HT1080 (cell line): Measurements from ENCODE around the gene TFPI2. TPM values are rescaled to one million over a fixed set of nuclear protein-coding genes. Genes with fewer than 3 reads are reported as not detected.
"Not testable (repeated sequence)": the region's sequence is repeated elsewhere in the genome, so short reads cannot be mapped to it uniquely, and the experiment has no call there.

Experiments used
- DNase-seq: peaks from one replicate; pipeline ENCODE4 v3.0.0-alpha.2; 2015; ENCODE audit warnings: low read depth
- polyA plus RNA-seq, 2 experiments: library from polyadenylated mRNA; depleted of rRNA; stranded (reverse); fragments of >200 nt; gene quantifications; 2 replicates each; pipeline ENCODE4 v1.2.3, GENCODE V29; 2015
- total RNA-seq: library from RNA; depleted of rRNA; stranded (reverse); fragments of >200 nt; shearing (Covaris generic); gene quantifications from 2 replicates; pipeline ENCODE4 v1.2.3, GENCODE V29; 2014; rRNA removed

Gene TFPI2, protein sequence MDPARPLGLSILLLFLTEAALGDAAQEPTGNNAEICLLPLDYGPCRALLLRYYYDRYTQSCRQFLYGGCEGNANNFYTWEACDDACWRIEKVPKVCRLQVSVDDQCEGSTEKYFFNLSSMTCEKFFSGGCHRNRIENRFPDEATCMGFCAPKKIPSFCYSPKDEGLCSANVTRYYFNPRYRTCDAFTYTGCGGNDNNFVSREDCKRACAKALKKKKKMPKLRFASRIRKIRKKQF
- total RNA-seq: not detected in 2 replicates
- polyA plus RNA-seq (2015; cell fraction: cytosol; rRNA removed): 0.57 and 0.81 TPM in 2 replicates
- polyA plus RNA-seq (2015; cell fraction: nucleus; rRNA removed): 0.78 and 1.8 TPM in 2 replicates

GRCh38 chr7:93890464-93891068 lies at the start of gene TFPI2:
TFPI2 (minus strand) TSS chr7:93890753; CDS start chr7:93890678, 75 bp downstream.
- DNase-seq: no peak

- peak; percentile 54 for DNase-seq
Observed at GRCh38 chr7:93938293-93938692, 47.7 kb upstream of the TFPI2 start.

DNA sequence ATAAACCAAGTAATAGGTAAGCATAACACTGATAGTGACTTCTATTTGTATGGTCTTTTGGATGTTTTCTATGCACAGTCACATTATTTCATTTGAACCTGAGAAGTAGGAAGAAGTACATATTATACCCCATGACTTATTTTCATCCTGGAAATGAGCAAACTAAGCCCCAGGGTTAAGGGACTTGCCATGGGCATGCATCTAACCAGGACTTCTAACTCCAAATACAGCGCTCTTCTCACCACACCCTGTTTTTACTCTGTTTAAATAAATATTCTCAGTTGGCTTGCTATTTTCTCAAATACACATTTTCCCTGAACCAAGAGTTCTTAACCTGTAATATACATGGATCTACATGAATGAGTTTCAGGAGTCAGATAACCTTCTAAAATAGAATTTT lies 47.3 kb upstream of the TFPI2 start:
- no peak for DNase-seq

DNA sequence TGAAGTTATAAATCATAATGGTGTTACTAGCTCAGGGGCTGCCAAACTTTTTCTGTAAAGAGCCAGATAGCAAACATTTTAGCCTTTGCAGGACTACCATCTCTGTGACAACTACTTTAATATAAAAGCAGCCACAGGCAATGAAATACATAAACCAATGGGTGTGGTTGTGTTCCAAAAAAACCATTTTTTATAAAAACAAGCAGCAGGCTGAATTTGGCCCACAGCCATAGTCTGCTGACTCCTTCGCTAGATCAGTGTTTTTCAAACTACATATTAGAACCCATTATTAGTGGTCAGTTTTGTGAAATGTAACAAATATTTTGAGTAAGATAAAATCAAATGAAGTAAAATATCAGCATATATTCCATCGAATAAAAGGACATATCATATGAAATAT lies 44.5 kb upstream of the TFPI2 start:
- DNase-seq: no peak

- DNase-seq: no peak
Observed at GRCh38 chr7:93933156-93933555, 42.6 kb upstream of the TFPI2 start.

- DNase-seq: no peak
Observed at GRCh38 chr7:93931655-93932054, 41.1 kb upstream of the TFPI2 start.

- no peak for DNase-seq
Observed at GRCh38 chr7:93927585-93927984, 37.0 kb upstream of the TFPI2 start.

DNA sequence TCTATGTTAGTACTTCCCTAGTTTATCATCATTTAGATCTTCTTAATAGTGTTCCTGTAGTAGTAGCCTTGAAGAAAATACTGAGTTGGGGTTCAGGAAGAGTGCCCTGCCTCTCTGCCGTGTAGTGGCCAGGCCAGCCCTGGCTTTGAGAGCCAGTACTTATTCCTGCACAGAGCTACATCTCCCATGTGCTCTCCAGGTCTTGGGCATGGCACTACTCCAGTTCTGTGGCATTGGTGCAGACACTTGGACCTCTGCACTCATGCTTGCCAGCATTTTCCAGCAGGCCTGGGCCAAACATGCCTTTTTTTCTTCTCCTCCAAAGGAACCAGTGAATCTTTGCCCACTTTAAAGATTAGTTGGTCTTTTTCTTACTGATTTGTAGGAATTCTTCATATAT lies 36.2 kb upstream of the TFPI2 start:
- DNase-seq: no peak

DNA sequence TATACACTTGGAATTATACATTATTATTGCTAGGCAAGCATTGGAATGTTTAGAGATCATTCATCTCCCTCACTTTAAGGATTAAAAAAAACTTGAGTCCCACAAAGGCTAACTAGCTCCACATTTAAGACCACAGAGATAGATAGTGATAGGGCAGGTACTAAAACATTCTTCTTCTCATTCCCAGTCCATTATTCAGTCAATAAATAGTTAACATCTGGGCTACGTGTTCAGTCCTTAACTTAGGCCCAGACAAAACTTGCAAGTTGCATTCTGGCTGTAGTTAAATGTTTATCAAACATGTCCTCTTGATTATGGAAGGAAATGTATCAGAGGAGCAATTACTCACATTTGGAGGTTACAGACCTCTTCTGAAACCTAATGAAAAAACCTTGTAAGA lies 33.4 kb upstream of the TFPI2 start:
- DNase-seq: no peak

GRCh38 chr7:93923296-93923695 lies 32.7 kb upstream of the TFPI2 start:
- DNase-seq: no peak

DNA sequence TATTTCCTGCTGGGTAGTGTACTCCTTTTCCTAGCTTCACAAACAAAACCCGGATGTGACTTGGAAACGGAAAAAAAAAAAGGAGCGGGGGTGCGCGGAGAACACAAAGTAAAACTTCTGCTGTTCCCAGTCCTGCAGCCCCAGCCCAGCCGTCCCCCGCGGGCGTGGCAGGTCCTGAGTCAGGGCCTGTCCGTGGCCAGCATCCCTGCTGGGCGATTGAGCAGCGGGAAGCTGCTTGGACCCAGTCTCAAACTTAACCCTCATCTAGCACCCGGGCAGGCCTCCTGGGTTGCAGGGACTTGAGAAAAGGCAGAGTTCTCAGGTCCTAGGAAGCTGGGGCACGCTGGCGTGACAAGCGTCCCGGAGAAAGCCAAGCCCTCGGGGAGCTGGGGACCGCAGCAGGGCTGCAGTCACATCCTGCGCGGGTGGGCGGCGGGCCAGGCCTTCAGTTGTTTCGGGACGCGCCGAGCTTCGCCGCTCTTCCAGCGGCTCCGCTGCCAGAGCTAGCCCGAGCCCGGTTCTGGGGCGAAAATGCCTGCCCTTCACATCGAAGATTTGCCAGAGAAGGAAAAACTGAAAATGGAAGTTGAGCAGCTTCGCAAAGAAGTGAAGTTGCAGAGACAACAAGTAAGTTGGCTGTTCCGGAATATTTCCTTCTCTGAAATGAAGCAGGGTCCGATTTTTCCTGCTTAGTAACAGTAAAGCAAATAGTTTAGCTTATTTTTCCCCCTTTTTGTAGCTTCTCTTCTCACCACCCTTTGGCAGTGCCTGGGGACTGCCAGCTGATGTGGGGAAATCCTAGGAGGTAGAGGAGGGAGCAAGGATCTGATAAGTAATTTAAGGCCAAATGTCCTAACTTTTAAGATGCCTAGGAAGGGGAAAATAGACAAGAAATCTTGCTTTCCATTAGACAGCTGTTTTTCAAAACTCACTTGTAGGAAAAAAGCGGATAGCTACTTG lies 31.3 kb upstream of the TFPI2 start, which contains the start of gene GNG11:
GNG11 (plus strand) TSS at position 129 of the 960 bp plus-strand sequence; CDS start at position 532, 403 bp downstream.
- peak; percentile 81 for DNase-seq

DNA sequence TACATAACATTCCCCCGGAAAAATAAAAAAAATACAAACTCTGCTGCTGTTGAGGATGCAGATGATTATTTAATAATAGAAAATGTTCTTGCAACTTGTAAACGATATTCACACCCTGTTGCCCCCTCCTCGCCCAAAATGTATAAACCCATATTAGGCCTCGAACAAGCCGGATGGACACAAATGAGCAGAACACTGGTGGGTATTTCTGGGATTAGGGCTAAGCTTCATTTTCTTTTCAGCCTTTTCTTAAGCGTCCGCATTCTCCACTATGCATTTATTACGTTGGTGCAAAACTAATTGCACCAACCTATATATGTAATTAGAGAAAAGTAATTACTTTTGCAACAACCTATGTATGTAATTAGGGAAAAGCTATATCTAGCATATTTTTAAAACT lies 30.6 kb upstream of the TFPI2 start:
- no peak for DNase-seq

DNA sequence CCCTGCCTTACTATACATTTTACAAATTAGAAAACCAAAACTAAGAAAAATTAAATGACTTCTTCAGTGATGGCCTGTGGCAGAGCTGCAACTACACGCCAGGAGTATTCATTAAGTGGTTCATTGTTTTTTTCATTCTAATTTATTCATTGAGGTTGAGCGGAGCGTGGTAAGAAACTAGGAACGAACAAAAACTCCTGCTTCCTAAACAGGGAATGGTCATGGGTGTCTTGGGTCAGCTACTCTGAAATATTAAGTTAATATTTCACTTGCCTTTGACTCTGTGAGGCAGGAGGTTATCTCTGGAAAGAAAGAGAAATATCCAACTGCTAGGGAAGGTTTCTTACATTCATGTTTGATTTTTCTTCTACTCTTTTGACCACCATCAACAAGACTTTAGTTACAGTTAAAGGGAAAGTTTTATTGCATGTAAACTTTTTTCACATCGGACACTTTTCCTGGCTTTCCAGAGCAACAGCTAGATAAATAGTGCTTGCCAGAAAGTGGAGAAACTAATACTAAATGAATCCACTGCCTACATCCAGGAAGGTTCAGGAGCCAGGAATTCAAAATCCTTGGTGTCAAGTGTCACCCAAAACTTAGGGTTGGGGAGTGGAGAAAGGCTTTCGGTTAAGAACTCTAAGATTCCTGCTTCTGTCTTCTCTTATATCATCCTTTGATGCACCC lies 30.1 kb upstream of the TFPI2 start:
- no peak for DNase-seq

DNA sequence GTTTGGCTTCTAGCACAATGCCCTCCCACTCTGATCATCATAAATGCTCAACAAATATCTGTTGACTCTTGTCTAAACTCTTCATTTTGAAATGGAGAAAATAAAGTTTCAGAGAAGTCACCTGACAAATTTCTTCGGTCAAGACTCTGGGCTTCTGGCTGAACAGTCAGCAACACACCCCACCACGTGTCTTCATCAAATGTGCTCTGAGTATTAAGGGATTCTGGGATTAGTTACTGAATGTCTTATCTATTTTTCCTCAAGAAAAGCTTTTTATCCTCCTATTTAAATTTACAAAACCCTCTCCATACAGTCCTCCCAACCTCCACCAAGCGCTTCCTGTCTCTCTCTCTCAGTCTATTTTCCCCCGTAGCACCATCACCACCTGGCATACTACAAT lies 25.8 kb upstream of the TFPI2 start:
- DNase-seq: not testable (repeated sequence)

DNA sequence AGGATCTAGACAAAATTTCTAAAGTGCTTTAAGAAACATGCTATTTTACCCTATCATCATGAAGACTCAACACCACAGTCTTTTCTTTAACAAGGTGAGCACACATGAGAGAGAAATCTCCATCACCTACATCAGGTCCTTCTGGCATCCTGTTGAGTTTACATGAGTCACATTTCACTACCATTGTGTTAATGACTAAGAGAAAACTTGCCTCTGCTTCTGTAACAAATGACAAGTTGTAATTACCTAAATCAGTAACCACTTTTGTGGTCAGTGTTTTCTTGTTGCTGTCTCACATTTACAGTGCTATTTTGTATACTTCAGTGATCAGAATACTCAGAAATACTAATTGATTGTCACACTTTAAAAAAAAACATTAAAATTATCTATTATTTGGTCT lies 25.3 kb upstream of the TFPI2 start:
- DNase-seq: peak; percentile 12

- DNase-seq: not testable (repeated sequence)
Observed at GRCh38 chr7:93915206-93915842, 24.8 kb upstream of the TFPI2 start.

- peak; percentile 72 for DNase-seq
Observed at GRCh38 chr7:93914581-93915066, 24.1 kb upstream of the TFPI2 start.

DNA sequence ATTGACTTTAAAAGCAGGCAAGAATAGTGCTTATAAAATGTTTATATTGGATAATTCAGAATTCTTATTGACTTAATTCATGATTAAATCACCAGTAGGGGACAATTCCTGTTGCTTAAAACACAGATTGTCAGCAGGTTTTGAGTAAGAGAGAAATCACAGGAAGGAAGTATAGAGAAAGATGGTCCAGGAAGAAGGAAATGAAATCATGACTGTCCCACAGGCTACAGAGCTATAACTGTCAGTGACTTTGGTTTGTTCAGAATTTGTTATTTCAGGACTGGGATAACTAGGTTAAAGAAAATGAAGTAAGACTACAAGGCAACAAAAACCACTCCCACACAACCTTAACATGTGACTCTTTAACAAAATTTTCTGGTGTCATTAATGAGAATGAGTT lies 22.6 kb upstream of the TFPI2 start:
- no peak for DNase-seq

GRCh38 chr7:93911661-93912060 lies 21.1 kb upstream of the TFPI2 start:
- DNase-seq: not testable (repeated sequence)

- DNase-seq: not testable (repeated sequence)
Observed at GRCh38 chr7:93911242-93911641, 20.7 kb upstream of the TFPI2 start.
